ENCODE data around the gene SREK1.

SREK1 gene

DNA sequence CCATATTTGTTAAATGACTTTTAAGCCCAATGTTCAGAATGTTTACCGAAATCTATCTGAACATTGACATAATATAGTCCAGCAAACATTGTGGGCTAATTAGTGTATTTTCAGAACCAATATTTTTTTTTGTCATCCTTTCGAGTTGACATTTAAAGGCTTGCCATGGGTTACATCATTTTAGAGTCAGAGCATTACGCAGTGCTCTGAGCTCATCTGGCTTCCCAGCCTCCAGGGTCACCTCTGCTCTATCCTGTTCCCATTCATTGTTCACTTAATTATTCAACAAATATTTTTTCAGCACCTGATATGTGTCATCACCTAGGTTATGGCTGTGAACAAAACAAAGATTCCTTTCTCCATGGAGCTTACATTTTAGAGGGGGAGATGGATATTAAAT is 80.2 kb downstream of the SREK1 start:
- DNase-seq = no peak

DNA sequence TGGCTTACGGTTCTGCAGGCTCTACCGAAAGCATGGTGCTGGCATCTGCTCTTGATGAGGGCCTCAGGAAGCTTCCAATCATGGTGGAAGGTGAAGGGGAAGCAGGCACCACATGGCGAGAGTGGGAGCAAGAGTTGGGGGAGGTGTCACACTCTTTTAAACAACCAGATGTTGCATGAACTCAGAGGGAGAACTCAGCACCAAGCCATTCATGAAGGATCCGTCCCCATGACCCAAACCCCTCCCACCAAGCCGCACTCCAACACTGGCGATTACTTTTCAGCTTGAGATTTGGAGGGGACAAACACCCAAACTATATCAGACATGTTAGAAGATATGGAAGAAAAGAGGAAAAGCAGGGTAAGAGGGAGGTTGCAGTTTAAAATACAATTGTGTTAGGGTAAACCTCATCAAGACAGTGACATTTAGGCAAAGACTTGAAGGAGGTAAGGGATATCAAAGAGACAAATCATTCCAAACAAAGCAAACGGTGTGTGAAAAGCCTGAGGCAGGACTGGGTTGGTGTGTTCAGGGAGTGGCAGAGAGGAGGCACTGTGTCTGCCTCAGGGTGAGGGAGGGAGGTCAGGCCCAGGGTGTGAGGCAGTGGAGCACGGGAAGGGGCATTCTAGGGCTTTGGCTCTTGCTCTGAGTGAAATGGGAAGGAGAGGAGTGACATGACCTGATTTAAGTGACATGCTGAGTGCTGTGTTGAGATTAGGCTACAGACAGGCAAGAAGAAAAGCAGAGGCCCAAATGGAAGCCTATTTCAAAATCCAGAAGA is 80.9 kb downstream of the SREK1 start:
- DNase-seq = no peak

DNA sequence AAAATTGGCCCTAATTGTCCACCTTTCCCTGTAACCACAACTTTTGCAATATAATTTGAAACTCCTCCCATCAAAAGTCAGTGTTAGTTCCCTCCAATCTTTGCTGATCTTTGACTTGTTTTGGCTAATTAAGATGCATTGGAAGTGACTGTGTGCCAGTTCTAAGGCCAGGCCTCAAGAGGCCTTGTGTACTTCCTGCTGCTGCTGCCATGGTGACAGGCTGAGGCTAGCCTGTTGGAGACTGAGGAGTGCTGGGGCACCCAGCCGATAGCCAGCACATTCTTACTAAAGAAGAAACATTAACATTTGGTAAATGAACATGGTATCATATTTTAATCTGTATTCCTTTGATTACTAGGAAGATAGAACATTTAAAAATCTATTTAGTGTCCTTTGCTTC is 86.5 kb downstream of the SREK1 start:
- DNase-seq = no peak

DNA sequence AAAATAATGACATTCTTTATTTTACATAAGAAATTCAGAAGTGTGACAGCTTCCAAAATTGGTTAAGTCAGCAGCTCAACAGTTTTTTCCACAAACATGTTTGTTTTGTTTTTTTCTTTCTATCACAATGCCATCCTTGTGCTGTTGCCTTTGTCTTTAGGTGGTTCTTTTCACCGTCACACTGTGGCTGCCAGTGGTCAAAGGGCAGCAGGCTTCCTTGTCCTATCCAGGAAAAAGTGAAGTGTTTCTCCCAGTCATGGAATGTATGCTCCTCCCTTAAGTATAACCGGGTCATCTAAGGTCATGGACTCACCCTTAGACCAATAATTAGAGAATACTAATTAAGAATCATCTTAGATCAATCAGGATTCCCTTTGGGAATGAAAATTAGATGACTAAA is 87.4 kb downstream of the SREK1 start:
- no peak for DNase-seq

DNA sequence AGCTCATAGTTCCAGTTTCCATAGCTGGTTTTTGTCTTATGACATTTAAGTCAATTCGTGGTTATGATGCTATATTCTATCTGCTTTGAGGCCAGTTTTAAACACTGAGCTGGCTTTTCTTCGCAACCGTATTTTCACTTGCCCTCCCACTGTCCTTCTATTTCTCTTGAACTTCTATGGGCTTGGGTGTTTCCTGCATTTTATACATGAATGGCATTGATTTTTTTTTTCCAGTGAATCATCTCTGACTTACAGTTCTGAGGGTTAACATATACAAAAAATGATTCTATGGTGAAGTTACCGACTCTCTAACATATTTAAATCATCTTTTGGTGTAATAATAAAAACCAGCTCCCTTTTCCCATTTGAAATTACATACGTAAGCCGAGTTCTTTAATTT is 88.2 kb downstream of the SREK1 start:
- no peak for DNase-seq

DNA sequence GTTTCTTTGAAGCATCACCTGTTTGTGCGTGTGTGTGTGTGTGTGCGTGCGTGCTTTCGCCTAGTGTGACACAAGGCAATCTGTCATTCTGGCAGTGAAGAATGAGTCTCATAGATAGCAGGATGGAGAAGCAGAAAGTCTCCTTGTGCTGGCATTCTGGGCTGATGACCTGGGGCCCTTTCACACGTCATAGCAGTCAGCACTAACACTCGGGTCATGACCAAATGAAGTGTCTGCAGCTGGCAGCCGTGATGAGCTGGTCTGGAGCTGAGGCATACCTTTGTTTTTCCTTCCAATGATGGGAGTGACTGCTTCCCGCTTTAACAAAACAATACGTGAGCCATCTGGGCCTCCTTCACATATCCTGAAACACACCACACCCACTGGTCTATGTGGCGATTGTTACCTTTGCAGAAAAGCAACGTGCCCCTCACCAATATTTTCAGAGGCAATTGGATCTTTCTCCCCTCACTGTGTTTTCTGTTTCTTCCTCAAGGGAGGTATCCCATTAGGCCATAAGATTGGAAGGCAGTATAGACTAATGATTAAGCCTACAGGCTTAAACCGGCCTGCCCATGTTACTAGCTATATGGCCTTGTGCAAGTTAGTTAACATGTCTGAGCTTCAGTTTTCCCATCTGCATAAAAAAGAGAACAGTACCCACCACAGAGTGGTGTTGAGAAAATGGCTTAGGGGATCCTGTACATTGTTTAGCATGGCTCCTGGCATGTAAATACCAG is 88.8 kb downstream of the SREK1 start:
- no peak for DNase-seq
